HG02623 (cell line): ENCODE measurements around the gene PDK2.

Experiments used
- ATAC-seq: cut with Tn5 transposase; IDR thresholded peaks from one replicate; pipeline ENCODE4 v1.9.1; 2021; ENCODE audit warnings: moderate library complexity; ENCODE audit not compliant: unreplicated experiment

The PDK2 gene

GRCh38 chr17:50078430-50078829 lies 16.7 kb upstream of the PDK2 start:
- ATAC-seq: no peak

DNA sequence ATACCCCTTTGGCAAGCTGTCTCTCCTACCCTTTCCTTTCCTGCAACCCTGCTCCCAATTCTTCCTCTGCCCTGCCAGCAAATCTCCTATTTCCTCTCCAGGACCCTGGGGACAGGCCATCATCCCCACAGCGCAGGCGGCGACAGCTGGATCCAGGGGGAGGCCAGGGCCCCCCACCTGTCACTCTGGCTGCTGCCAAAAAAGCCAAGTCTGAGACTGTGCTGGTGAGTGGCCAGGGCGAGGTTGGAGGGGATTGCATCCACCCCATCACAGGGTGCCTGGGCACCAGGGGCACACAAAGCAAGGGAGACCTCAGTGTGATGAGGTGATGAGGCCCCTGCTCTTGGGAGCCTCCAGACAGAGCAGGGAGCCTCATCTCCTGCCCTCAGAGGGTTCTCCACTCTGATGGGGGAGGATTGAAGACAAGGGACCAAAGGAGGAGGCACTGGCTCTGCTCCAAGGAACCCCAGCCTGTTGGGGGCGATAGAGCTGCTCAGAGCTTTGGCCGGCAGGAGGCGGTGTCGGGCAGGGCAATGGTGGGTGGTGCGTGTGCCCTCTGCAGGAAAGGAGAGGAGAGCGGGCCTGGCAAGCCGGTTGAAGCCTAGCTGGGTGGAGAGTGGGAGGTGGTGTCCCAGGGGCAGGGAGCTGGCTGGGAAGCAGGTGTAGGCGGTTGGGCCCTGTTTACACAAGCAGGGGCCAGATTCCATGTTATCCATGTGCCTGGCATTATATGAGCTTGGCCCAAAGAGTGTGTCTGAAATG lies 15.6 kb upstream of the PDK2 start:
- ATAC-seq: no peak

DNA sequence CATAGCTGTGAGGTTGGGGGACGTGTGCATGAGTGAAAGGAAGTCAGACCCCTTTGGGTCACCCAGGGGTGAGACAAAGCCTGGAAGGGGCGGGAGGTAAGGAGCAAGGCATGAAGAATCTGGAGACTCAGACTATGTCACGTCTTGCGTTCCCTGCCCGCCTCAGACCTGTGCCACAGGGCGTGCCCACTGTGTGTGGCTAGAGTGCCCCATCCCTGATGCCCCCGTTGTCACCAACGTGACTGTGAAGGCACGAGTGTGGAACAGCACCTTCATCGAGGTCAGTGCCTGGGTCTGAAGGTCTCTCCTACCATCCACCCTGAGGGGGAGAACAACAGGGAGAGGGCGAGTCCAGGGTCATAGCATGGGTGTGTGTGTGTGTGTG lies 15.1 kb upstream of the PDK2 start:
- no peak for ATAC-seq

- no peak for ATAC-seq
These were observed 14.3 kb upstream of the PDK2 start for GRCh38 chr17:50080827-50081226.

- ATAC-seq: no peak
These were observed 13.4 kb upstream of the PDK2 start for GRCh38 chr17:50081757-50082156.

DNA sequence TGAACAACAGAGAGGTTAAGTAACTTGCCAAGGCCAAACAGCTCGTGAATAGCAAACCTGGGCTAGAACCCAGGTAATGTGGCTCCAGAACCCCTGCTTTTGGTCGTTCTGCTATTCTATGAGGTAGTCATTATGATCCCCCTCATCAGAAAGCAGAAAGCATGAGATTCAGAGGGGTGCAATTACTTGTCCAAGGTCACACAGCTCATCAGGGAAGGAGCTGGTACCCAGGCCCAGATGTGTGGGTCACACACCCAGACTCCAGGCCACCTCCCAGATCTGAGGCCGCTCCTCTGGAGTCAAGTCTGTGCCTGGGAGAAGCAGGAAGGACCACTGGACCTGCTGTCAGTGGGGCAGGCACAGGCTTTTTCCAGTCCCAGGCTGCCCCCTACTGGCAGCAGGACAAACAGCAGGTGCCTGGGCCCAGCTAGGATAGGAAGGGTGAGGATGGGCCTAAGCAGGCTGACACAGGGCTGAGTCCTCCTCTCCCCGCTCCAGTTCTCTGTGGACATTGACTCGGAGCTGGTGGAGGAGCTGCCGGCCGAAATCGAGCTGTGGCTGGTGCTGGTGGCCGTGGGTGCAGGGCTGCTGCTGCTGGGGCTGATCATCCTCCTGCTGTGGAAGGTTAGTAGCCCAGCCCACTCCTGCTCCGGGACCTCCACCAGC lies 7.8 kb upstream of the PDK2 start:
- ATAC-seq: no peak

GRCh38 chr17:50087912-50088405 lies 7.2 kb upstream of the PDK2 start:
- no peak for ATAC-seq

DNA sequence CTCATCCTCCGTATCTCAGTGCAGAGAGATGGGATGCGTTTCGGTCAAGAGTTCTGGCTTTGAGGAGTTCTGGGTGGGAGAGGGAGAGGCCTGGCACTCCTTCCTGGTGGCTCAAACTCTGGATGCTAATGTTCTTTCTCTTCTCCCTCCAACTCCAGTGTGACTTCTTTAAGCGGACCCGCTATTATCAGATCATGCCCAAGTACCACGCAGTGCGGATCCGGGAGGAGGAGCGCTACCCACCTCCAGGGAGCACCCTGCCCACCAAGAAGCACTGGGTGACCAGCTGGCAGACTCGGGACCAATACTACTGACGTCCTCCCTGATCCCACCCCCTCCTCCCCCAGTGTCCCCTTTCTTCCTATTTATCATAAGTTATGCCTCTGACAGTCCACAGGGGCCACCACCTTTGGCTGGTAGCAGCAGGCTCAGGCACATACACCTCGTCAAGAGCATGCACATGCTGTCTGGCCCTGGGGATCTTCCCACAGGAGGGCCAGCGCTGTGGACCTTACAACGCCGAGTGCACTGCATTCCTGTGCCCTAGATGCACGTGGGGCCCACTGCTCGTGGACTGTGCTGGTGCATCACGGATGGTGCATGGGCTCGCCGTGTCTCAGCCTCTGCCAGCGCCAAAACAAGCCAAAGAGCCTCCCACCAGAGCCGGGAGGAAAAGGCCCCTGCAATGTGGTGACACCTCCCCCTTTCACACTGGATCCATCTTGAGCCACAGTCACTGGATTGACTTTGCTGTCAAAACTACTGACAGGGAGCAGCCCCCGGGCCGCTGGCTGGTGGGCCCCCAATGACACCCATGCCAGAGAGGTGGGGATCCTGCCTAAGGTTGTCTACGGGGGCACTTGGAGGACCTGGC lies 6.0 kb upstream of the PDK2 start:
- ATAC-seq: no peak

- ATAC-seq: no peak
These were observed 5.1 kb upstream of the PDK2 start for GRCh38 chr17:50090071-50090470.

DNA sequence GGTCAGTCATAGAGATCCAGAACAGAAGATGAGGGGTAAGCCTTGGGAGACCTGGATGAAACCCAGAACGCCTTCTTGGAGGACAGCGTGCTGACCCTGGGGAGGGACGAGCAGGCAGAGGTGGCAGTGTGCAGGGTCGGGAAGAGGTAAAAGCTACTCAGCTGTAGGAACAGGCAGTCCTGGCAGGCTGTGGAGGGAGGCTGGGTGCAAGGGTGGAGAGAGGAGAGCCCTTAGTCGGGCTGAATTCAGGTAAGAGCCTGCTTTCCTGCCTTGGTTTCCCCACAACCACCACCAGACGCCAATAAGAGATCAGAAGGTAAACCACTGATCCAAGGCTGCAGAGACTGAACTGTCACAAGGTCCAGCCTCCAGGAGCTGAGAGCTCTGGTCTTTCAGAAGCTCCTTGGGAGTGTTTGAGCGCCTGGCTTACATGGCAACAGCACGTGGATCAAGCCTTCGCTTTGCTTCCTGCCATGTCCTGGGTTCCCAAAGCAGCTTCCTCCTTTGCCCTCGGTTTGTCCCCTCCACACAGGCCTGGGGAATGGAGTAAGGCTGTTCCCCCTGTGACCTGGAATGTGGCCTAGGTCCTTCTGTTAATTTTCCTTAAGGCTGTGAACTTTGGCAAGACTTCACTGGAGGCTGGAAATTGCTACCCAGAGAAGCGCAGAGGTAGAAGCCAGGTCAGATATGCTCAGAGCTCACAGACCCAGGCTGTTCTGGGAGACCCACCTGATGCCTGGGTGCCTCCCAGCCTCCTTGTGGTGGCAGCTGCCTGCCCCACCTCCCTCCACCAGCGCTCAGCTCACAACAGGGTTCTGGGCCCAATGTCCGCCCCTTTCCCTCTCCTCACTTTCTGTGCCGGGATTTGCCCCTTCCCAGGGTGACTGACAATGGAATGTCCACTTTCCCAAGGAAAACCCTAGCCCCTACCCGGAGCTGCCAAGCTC lies 3.9 kb upstream of the PDK2 start:
- ATAC-seq: no peak

- ATAC-seq: no peak
These were observed 3.2 kb upstream of the PDK2 start for GRCh38 chr17:50091918-50092285.

GRCh38 chr17:50093246-50093645 lies 1.9 kb upstream of the PDK2 start:
- no peak for ATAC-seq

- ATAC-seq: no peak
These were observed 1.3 kb upstream of the PDK2 start for GRCh38 chr17:50093807-50094206.

GRCh38 chr17:50094243-50094752 lies 853 bp upstream of the PDK2 start:
- ATAC-seq: peak; percentile 25

DNA sequence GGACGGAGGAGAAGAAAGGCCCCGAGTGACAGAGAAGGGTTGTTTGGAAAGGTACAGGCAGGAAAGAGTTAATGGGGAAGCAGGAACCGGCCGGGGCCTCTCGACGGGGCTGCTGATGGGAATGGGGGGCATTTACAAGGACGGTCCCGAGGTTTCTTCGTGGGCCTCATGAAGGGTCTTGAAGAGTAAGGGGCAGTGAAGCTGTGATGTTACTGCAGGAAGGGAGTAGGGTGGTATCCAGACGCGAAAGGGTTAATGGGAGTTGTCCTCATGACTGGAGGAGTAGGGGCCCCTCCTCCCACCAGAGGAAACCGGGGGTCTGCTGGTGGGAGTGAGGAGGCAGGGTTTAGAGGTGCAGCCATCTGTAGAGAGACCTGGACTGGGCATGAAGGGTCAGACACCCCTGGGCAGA lies 481 bp downstream of the PDK2 start:
- no peak for ATAC-seq

DNA sequence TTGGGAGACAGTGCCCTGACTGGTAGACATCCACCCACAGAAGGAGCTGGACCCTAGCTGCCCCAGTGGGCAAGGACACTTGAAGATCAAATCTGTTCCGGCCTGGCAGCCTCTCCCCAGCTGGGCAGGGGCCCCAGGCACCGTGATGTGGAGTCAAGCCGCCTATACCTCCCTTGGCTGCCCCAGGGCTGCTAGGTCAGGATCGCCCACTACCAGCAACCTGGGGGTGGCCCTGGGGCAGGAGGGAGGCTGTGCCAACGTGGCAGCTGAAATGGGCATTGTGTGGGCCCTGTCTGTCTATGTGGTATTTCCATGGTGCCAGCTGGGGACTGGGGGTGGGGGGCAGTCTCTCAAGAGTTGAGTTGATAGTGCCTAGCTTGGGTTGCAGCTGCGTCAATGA lies 941 bp downstream of the PDK2 start:
- ATAC-seq: no peak

GRCh38 chr17:50096758-50097157 lies 1.6 kb downstream of the PDK2 start:
- ATAC-seq: no peak

GRCh38 chr17:50097455-50097854 lies 2.3 kb downstream of the PDK2 start:
- no peak for ATAC-seq

DNA sequence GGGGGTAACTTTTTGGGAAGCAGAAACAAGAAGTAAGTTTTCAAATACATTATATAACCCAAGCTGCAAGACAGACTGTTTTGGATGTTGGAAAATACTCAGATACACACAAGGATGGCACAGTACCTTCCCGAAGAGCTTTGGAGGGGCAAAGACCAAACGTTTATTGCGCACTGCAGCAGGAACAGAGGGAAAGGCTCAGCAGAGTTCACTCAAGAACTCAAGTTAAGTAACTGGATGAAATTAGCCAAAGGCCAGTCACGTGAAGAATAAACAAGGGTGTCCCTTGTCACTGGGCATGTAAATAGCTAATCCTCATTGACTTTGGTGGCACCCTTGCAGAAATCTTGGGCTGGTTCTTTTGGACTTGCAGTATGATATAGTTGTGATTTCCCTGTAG lies 2.8 kb downstream of the PDK2 start:
- no peak for ATAC-seq

GRCh38 chr17:50098583-50098982 lies 3.4 kb downstream of the PDK2 start:
- no peak for ATAC-seq
